HG03469 (cell line): ENCODE data around the gene CXCR5.

Experiments
- ATAC-seq: cut with Tn5 transposase; IDR thresholded peaks from one replicate; pipeline ENCODE4 v1.9.1; 2021; ENCODE audit warnings: mild to moderate bottlenecking, moderate library complexity, moderate number of reproducible peaks; ENCODE audit not compliant: unreplicated experiment

Gene CXCR5

GRCh38 chr11:118897721-118898310, 14.1 kb downstream of the CXCR5 start:
- ATAC-seq: no peak

- ATAC-seq: no peak
These were observed 15.0 kb downstream of the CXCR5 start for GRCh38 chr11:118898400-118899295.

GRCh38 chr11:118899296-118899688, 15.6 kb downstream of the CXCR5 start:
- no peak for ATAC-seq

- ATAC-seq: no peak
These were observed 16.1 kb downstream of the CXCR5 start for GRCh38 chr11:118899706-118900360.

- no peak for ATAC-seq
These were observed 17.1 kb downstream of the CXCR5 start for GRCh38 chr11:118900535-118901384.

GRCh38 chr11:118901494-118902335, 18.0 kb downstream of the CXCR5 start:
- no peak for ATAC-seq

- ATAC-seq: no peak
These were observed 18.9 kb downstream of the CXCR5 start for GRCh38 chr11:118902336-118903203.

- no peak for ATAC-seq
These were observed 19.7 kb downstream of the CXCR5 start for GRCh38 chr11:118903204-118904015.

GRCh38 chr11:118907051-118908042, 23.7 kb downstream of the CXCR5 start:
- no peak for ATAC-seq

- no peak for ATAC-seq
These were observed 24.6 kb downstream of the CXCR5 start for GRCh38 chr11:118908264-118908663.

- ATAC-seq: no peak
These were observed 25.4 kb downstream of the CXCR5 start for GRCh38 chr11:118908901-118909618.

- no peak for ATAC-seq
These were observed 26.1 kb downstream of the CXCR5 start for GRCh38 chr11:118909619-118910308.

GRCh38 chr11:118910309-118911112, 26.8 kb downstream of the CXCR5 start:
- ATAC-seq: no peak

- no peak for ATAC-seq
These were observed 27.6 kb downstream of the CXCR5 start for GRCh38 chr11:118911113-118911879.
